Ramos (cell line): ENCODE data around the gene HOXD12.

Source experiments
- in situ Hi-C: fragments of 300-500 bp; cut with MboI; formaldehyde crosslinking; loops from one replicate; pipeline ENCODE4 v1.14.3; 2022; ENCODE audit warnings: low sequenced_read_pairs; ENCODE audit not compliant: unreplicated experiment

The HOXD12 gene

GRCh38 chr2:176099728-176100546, at the start of gene HOXD12:
Gene HOXD12, plus strand, starts transcription at chr2:176099795. Its CDS starts 7 bp downstream, at chr2:176099802.
- in situ Hi-C loops: loop anchor here (10.0 to 25.0 kb wide), 2 partner anchors 415 to 738 kb away; no protein-coding TSS in a partner anchor

GRCh38 chr2:176056406-176056805, 43.2 kb upstream of the HOXD12 start:
- in situ Hi-C loops: no loop called here

- in situ Hi-C loops: no loop called here
Observed at GRCh38 chr2:176063958-176064357, 35.6 kb upstream of the HOXD12 start.

GRCh38 chr2:176066645-176067588, 32.7 kb upstream of the HOXD12 start:
- in situ Hi-C loops: no loop called here

- in situ Hi-C loops: no loop called here
Observed at GRCh38 chr2:176067589-176068418, 31.8 kb upstream of the HOXD12 start.

GRCh38 chr2:176068419-176068832, 31.2 kb upstream of the HOXD12 start:
- in situ Hi-C loops: no loop called here

- in situ Hi-C loops: no loop called here
Observed at GRCh38 chr2:176071330-176072291, 28.0 kb upstream of the HOXD12 start.

- in situ Hi-C loops: no loop called here
Observed at GRCh38 chr2:176072292-176072669, 27.3 kb upstream of the HOXD12 start.

- in situ Hi-C loops: no loop called here
Observed at GRCh38 chr2:176072951-176073904, 26.4 kb upstream of the HOXD12 start.

GRCh38 chr2:176074919-176075425, 24.6 kb upstream of the HOXD12 start:
- in situ Hi-C loops: no loop called here

GRCh38 chr2:176075481-176075880, 24.1 kb upstream of the HOXD12 start:
- in situ Hi-C loops: no loop called here

GRCh38 chr2:176076063-176076462, 23.5 kb upstream of the HOXD12 start:
- in situ Hi-C loops: no loop called here

GRCh38 chr2:176076796-176077195, 22.8 kb upstream of the HOXD12 start:
- in situ Hi-C loops: no loop called here

- in situ Hi-C loops: no loop called here
Observed at GRCh38 chr2:176078541-176079284, 20.9 kb upstream of the HOXD12 start.

GRCh38 chr2:176079285-176079830, 20.2 kb upstream of the HOXD12 start:
- in situ Hi-C loops: no loop called here

GRCh38 chr2:176079831-176080539, 19.6 kb upstream of the HOXD12 start:
- in situ Hi-C loops: no loop called here
